GM12878 (cell line): ENCODE measurements around the gene GREM1. TPM values are rescaled to one million over a fixed set of nuclear protein-coding genes. Genes with fewer than 3 reads are reported as not detected.

ENCODE experiments used
- ATAC-seq: fragments of 200-7000 bp; cut with Tn5 transposase; 3 replicates; pipeline ENCODE4 v1.9.1; 2020; ENCODE audit warnings: mild to moderate bottlenecking, moderate library complexity
- BruUV-seq: library from RNA; stranded (reverse); fragments of 400-500 nt; replicated peaks from 2 replicates; lab custom pipeline; 2021; lab: Mats Ljungman, UMichigan
- CTCF ChIA-PET: fragments of 300-600 bp; sonication (Branson Sonifier 250); formaldehyde crosslinking; extraction: SDS; loops from one replicate; lab custom pipeline; 2021; ENCODE audit warnings: inconsistent platforms; lab: Yijun Ruan, JAX
- POLR2A ChIA-PET: fragments of 350-600 bp; formaldehyde crosslinking; extraction: SDS; loops from one replicate; lab custom pipeline; 2021; ENCODE audit warnings: inconsistent platforms; lab: Charles Lee
- RAD21 ChIA-PET: fragments of 300-600 bp; sonication (Branson Sonifier 250); formaldehyde crosslinking; loops from one replicate; lab custom pipeline; 2023; ENCODE audit warnings: antibody characterized with exemption; ENCODE audit not compliant: unreplicated experiment; lab: Charles Lee
- SMC1A ChIA-PET: fragments of 300-600 bp; sonication (Branson Sonifier 250); formaldehyde crosslinking; loops from one replicate; lab custom pipeline; 2023; ENCODE audit not compliant: unreplicated experiment, uncharacterized antibody; lab: Charles Lee
- DNase-seq: peaks from one replicate; pipeline ENCODE4 v3.0.0-alpha.2; 2011; ENCODE audit warnings: low read depth, low spot score
- FAIRE-seq: peaks from 3 replicates; lab custom pipeline; 2011; peaks lifted over from hg19 to GRCh38; lab: Jason Lieb, UNC
- H2AFZ ChIP-seq: 2 replicates; pipeline ENCODE4 v1.6.0; 2011; ENCODE audit warnings: low read depth, low read length, control low read depth; ENCODE audit not compliant: control insufficient read depth
- H3K27ac ChIP-seq: 2 replicates; pipeline ENCODE4 v1.5.1; 2011; ENCODE audit warnings: control low read depth; ENCODE audit not compliant: control insufficient read depth, insufficient read depth
- H3K27me3 ChIP-seq, 2 experiments: replicated peaks in 1 of 2; 2 replicates each; pipeline versions ENCODE4 v1.6.0 to v1.6.1; 2011; ENCODE audit warnings: low read length in 1 of 2; ENCODE audit not compliant: control insufficient read depth in 2 of 2, insufficient read depth in 2 of 2
- H3K36me3 ChIP-seq, 2 experiments: 2 replicates each; pipeline ENCODE4 v1.5.1; 2011; ENCODE audit warnings: low read length in 1 of 2; ENCODE audit not compliant: control insufficient read depth in 2 of 2, insufficient read depth in 2 of 2
- H3K4me1 ChIP-seq: 2 replicates; pipeline ENCODE4 v1.6.1; 2011; ENCODE audit warnings: mild to moderate bottlenecking, low read length, moderate library complexity, mixed read lengths; ENCODE audit not compliant: control insufficient read depth, insufficient read depth
- H3K4me2 ChIP-seq: 2 replicates; pipeline ENCODE4 v1.6.0; 2011; ENCODE audit warnings: control low read depth; ENCODE audit not compliant: control insufficient read depth, insufficient read depth
- H3K4me3 ChIP-seq: fragments of 200-600 bp; sonication (generic); 2 replicates; pipeline ENCODE4 v1.5.1; 2016
- H3K79me2 ChIP-seq: 2 replicates; pipeline ENCODE4 v1.6.0; 2011; ENCODE audit warnings: low read length; ENCODE audit not compliant: control insufficient read depth, insufficient read depth
- H3K9ac ChIP-seq: 2 replicates; pipeline ENCODE4 v1.8.0; 2011; ENCODE audit warnings: low read length, control low read depth, mixed read lengths; ENCODE audit not compliant: control insufficient read depth, insufficient read depth
- H3K9me3 ChIP-seq: replicated peaks from 3 replicates; pipeline ENCODE4 v1.5.1; 2011; ENCODE audit warnings: mild to moderate bottlenecking, low read length; ENCODE audit not compliant: control insufficient read depth, insufficient read depth
- H4K20me1 ChIP-seq: 2 replicates; pipeline ENCODE4 v1.6.0; 2011; ENCODE audit not compliant: control insufficient read depth, insufficient read depth
- ATF3 ChIP-seq: IDR thresholded peaks from 2 replicates; pipeline ENCODE4 v1.6.1; 2011; ENCODE audit warnings: low read depth, mild to moderate bottlenecking, low read length, moderate library complexity, borderline replicate concordance; ENCODE audit errors: extremely low read depth
- CHD1 ChIP-seq: IDR thresholded peaks from 2 replicates; pipeline ENCODE4 v1.6.1; 2012; ENCODE audit warnings: low read depth, low read length, improper control_type of control experiment
- CHD4 ChIP-seq: fragments of 200-600 bp; sonication (generic); IDR thresholded peaks from 2 replicates; pipeline ENCODE4 v1.6.1; 2016; ENCODE audit warnings: mild to moderate bottlenecking
- IRF5 ChIP-seq: fragments of 450-650 bp; IDR thresholded peaks from 2 replicates; pipeline ENCODE4 v1.6.1; 2017; ENCODE audit warnings: borderline replicate concordance
- PAX8 ChIP-seq: fragments of 450-650 bp; IDR thresholded peaks from 2 replicates; pipeline ENCODE4 v1.6.1; 2017; ENCODE audit warnings: mild to moderate bottlenecking, moderate library complexity
- RAD51 ChIP-seq: fragments of 450-650 bp; IDR thresholded peaks from 2 replicates; pipeline ENCODE4 v1.6.1; 2016; ENCODE audit warnings: moderate library complexity, mild to moderate bottlenecking, inconsistent platforms
- RFX5 ChIP-seq: IDR thresholded peaks from 2 replicates; pipeline ENCODE4 v1.6.1; 2011; ENCODE audit warnings: low read depth, low read length, improper control_type of control experiment
- STAT3 ChIP-seq: IDR thresholded peaks from 2 replicates; pipeline ENCODE4 v1.6.1; 2011; ENCODE audit warnings: low read depth, low read length, improper control_type of control experiment
- ZBTB33 ChIP-seq: fragments of 450-650 bp; IDR thresholded peaks from 2 replicates; pipeline ENCODE4 v1.6.1; 2017; ENCODE audit warnings: mild to moderate bottlenecking
- ZZZ3 ChIP-seq: IDR thresholded peaks from 2 replicates; pipeline ENCODE4 v1.6.1; 2011; ENCODE audit warnings: low read depth; ENCODE audit not compliant: control insufficient read depth, insufficient read length
- WGBS: methylation state at CpG from one replicate; pipeline ENCODE4 v1.1.6; 2016; ENCODE audit warnings: low lambda C conversion rate; ENCODE audit not compliant: insufficient replicate concordance, insufficient coverage; ENCODE audit errors: missing lambda C conversion rate; 5-methylcytosine and 5-hydroxymethylcytosine counted together
- in situ Hi-C: fragments of 300-500 bp; cut with MboI; formaldehyde crosslinking; loops from 9 replicates; pipeline ENCODE4 v1.14.3; 2018; ENCODE audit warnings: mixed read lengths
- intact Hi-C: fragments of 100-400 bp; cut with micrococcal nuclease; formaldehyde crosslinking; loops from one replicate; pipeline ENCODE4 v1.14.2; 2022; ENCODE audit not compliant: unreplicated experiment
- polyA plus RNA-seq, 11 experiments: library from polyadenylated mRNA; depleted of rRNA in 4 of 11; unstranded in 6 of 11; stranded (reverse) in 5 of 11; fragments of >200 nt; fragmentation: Nextera tagmentation in 4 of 11; fragmentation: Illumina TruSeq in 1 of 11; extraction: Ambion mirVana in 4 of 11; extraction: Trizol in 1 of 11; gene quantifications; 1 replicate in 1 of 11; 2 replicates in 10 of 11; pipeline versions ENCODE4 v1.2.1 to v1.2.3, GENCODE V29; 2011 to 2016; ENCODE audit warnings: inconsistent platforms in 2 of 11, missing spikeins in 2 of 11, low read depth in 1 of 11
- total RNA-seq, 4 experiments: library from RNA; depleted of rRNA in 3 of 4; stranded (reverse); fragments of >200 nt in 3 of 4; fragmentation: Illumina TruSeq in 1 of 4; extraction: Trizol in 1 of 4; gene quantifications; 2 replicates each; pipeline versions ENCODE4 v1.2.1 to v1.2.3, GENCODE V29; 2013 to 2021

GREM1 gene
- total and polyA plus RNA-seq, 10 of the 15 experiments (the other 5 are each of a cell fraction or from before 2014, with no cell fraction given), result 0.08 to 0.36 (median 0.08) TPM; not detected in 7

- no peak for TF ChIP-seq ZBTB33
- no peak for TF ChIP-seq IRF5
- no peak for TF ChIP-seq RAD51
These were observed 48.3 kb downstream of the GREM1 start (continued) for GRCh38 chr15:32766101-32766500.

GRCh38 chr15:32767236-32767635 lies 49.4 kb downstream of the GREM1 start:
- no peaks in the 10 kb centered on the region for H3K9me3 ChIP-seq
- no peaks in the 10 kb centered on the region for H4K20me1 ChIP-seq
- 0% methylated on average over 1 of the region's 1 CpG for WGBS
- RAD21 ChIA-PET, result no interaction called here
- DNase-seq, result no peak
- SMC1A ChIA-PET, result no interaction called here
- POLR2A ChIA-PET, result no interaction called here
- no peaks in the 10 kb centered on the region for H3K36me3 ChIP-seq
- no peaks in the 10 kb centered on the region for H3K27me3 ChIP-seq
- TF ChIP-seq ATF3 (no peak), CHD1 (no peak), PAX8 (no peak), CHD4 (no peak), RFX5 (no peak), STAT3 (no peak), ZZZ3 (no peak)
- in situ Hi-C loops (no loop called here), intact Hi-C loops (no loop called here)
- H3K9ac ChIP-seq, result no peak overlapping the region
- H3K27ac ChIP-seq, result no peak overlapping the region
- H3K4me3 ChIP-seq, result no peak overlapping the region
- H3K79me2 ChIP-seq, result no peaks in the 10 kb centered on the region
- CTCF ChIA-PET, result interaction anchor here (0.9 kb wide), 1 partner anchor 76 kb away, joined by 3 read pairs; no protein-coding TSS in a partner anchor
- H3K4me2 ChIP-seq, result no peak overlapping the region
- H3K4me1 ChIP-seq, result no peaks in the 10 kb centered on the region; the same call in 1 of the 2 replicates
- ATAC-seq, result no peak
- no TSS peak for BruUV-seq
- no peak for FAIRE-seq
- H2AFZ ChIP-seq, result no peak overlapping the region
